CD4-positive, alpha-beta T cell treated with Interferon alpha-2 for 1 hour (primary cell): Measurements from ENCODE around the gene SYT1.
"Not testable (repeated sequence)": the region's sequence is repeated elsewhere in the genome, so short reads cannot be mapped to it uniquely, and the experiment has no call there.

Experiments
- DNase-seq, 2 donors: peaks; one replicate each; pipeline ENCODE4 v3.0.0-alpha.2; 2020 to 2022

The SYT1 gene

GRCh38 chr12:78977304-78977867, 112.8 kb downstream of the SYT1 start:
- peak in 1 of 2 donors; percentile 2 for DNase-seq

DNA sequence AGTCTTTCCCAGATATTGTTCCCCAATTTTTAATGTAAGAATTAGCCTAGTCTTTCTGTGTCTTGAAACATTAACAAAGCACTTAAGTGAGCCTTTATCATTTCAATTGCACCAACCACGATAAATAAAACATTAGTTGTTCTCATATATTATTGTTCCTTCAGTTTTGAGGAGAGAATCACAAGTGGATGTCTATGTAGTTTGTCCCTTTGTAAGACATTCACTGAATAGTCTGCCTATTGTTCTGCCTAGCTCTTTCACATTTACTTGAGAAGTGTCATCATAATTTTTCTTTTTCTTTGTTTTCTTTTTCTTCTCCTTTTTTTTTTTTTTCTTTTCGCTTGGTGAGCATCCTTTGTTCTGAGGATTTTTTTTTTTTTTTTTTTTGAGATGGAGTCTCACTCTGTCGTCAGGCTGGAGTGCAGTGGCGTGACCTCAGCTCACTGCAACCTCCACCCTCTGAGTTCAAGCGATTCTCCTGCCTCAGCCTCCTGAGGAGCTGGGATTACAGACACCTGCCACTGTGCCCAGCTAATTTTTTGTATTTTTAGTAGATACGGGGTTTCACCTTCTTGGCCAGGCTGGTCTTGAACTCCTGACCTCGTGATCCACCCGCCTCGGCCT, 129.7 kb downstream of the SYT1 start:
- DNase-seq, result no peak

GRCh38 chr12:79000501-79000900, 135.9 kb downstream of the SYT1 start:
- no peak for DNase-seq

GRCh38 chr12:79001404-79001803, 136.8 kb downstream of the SYT1 start:
- DNase-seq, result no peak

DNA sequence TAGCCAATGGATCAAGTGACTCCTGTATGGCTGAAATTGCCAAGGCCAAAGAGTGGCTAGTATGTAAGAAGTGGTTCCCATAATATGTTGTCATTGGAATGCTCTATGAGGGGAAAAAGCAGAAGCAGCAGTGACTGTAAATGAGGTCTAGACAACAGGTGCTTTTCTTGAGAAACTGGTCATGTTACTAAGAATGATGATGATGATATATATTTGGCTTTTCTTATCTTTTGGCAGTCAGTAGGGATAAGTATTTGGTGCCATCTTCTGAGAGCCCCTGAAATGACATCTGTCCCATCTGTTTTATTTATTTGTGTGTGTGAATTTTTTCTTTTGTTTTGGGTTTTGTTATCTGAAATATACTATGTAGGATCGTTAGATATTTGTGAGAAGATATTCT, 141.7 kb downstream of the SYT1 start:
- DNase-seq, result no peak

DNA sequence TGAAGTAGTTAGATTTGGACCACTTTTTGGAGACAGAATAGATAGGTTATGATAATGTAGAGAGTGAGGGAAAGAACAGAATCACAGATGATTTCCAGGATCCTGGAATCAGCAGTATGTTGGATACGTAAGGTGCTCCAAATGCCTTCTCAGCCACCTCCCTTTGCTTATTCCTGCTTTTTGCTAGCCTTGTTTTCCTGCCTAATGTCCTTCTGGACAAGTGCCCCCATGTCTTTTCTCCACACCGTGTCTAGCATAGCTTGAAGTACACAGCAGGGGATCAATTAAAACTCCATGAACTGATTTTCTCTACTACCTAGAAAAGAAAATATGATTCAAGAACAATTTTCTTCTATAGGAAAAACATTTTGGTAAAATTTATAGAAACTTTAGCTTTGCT, 144.0 kb downstream of the SYT1 start:
- no peak for DNase-seq

- no peak for DNase-seq
These were observed 148.1 kb downstream of the SYT1 start for GRCh38 chr12:79012636-79013035.

GRCh38 chr12:79016181-79016580, 151.6 kb downstream of the SYT1 start:
- DNase-seq, result no peak

GRCh38 chr12:79019672-79020071, 155.1 kb downstream of the SYT1 start:
- no peak for DNase-seq

DNA sequence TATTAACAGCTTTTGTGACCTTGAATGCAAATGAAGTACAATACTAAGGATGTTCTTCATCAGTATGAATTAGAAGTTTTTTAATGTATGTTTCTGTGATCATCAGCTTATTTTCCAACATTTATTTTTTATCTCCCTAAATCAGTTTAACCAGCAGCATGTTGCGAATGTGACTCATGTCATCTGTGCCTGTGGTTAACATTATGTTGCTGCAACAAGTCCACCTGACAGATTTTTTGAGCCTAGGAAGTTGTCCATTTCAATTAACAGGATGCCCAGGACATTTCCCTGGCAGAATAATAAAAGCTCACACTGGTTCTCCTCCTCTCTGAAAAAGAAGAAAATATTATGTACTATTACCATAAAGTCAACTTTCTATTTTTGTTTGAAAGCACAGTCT, 155.5 kb downstream of the SYT1 start:
- no peak for DNase-seq

DNA sequence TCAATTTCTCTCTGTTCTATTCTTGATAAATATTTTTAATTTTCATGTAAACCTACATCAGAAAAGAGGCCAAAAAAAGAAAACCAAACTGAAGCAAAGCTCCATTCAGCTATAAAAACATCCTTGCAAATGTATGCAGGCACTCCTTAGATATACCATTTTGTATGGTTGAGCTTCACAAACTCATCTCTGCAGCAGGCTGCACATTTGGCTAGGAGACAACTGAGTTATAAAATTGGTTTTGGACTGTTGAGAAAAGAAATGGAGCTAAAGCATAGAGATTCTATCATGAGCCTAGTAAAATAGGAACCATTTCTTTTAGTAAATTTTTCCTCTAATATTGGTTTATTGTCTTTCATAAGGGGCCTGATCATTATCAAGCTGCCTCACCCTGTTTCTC, 156.4 kb downstream of the SYT1 start:
- DNase-seq, result no peak

GRCh38 chr12:79023261-79023660, 158.7 kb downstream of the SYT1 start:
- DNase-seq, result no peak

- no peak for DNase-seq
These were observed 159.2 kb downstream of the SYT1 start for GRCh38 chr12:79023784-79024183.

DNA sequence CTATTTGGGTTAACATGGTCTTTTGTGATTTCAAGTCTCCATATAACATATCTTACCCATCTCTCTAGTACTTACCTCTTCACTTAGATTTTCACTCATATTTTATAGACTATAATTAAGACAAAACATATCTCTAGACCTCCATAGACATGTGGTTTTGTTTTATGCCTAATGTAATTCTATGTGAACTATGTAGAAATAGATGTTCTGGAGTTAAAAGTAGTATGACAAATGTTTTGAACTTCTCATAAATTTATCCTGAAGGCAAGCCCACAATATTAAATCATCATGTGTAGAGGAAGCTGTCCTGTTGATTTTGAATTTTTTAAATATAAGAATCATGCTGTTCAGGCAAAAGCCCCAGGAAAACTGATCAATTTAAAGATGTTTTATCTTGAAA, 169.2 kb downstream of the SYT1 start:
- DNase-seq, result no peak

DNA sequence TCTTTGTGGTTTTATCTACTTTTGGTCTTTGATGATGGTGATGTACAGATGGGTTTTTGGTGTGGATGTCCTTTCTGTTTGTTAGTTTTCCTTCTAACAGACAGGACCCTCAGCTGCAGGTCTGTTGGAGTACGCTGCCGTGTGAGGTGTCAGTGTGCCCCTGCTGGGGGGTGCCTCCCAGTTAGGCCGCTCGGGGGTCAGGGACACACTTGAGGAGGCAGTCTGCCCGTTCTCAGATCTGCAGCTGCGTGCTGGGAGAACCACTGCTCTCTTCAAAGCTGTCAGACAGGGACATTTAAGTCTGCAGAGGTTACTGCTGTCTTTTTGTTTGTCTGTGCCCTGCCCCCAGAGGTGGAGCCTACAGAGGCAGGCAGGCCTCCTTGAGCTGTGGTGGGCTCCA, 180.2 kb downstream of the SYT1 start:
- not testable (repeated sequence) for DNase-seq

DNA sequence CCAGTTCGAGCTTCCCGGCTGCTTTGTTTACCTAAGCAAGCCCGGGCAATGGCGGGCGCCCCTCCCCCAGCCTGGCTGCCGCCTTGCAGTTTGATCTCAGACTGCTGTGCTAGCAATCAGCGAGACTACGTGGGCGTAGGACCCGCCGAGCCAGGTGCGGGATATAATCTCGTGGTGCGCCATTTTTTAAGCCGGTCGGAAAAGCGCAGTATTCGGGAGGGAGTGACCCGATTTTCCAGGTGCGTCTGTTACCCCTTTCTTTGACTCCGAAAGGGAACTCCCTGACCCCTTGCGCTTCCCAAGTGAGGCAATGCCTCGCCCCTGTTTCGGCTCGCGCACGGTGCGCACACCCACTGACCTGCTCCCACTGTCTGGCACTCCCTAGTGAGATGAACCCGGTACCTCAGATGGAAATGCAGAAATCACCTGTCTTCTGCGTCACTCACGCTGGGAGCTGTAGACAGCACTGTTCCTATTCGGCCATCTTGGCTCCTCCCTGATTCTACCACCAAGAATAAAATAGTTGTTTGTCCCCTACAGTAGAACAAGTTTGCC, 180.7 kb downstream of the SYT1 start:
- not testable (repeated sequence) for DNase-seq

- no peak for DNase-seq
These were observed 181.4 kb downstream of the SYT1 start for GRCh38 chr12:79046021-79046420.

- no peak for DNase-seq
These were observed 184.4 kb downstream of the SYT1 start for GRCh38 chr12:79048962-79049361.

GRCh38 chr12:79053394-79053793, 188.8 kb downstream of the SYT1 start:
- no peak for DNase-seq

DNA sequence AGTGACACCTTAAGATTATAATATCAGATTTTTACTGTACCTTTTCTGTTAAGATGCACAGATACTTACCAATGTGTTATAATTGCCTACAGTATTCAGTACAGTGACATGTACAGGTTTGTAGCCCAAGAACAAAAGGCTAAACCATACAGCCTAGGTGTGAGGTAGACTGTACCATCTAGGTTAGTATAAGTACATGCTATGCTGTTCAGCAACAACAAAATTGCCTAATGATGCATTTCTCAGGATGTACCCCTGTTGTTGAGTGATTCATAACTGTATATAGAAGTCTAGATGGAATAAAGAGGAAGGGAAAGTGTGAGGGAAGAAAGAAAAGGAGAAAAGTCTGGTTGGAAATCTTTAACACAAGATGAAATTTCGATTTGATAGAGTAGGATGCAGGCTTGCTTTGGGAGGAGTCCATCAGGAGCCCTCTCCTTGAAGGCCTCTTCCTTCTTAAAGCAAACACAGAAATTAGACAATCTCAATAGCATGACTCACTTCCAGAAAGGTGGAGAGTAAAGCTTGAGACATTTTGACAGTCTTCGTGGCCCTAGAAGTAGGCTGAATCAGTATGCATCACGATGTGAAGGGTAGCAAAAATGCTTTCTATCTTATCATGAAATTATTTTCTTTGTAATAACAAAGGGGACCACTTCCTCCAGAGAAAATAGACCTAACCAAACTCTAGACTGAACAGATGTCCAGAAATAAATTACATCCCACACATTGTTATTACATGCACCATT, 191.5 kb downstream of the SYT1 start:
- no peak for DNase-seq

DNA sequence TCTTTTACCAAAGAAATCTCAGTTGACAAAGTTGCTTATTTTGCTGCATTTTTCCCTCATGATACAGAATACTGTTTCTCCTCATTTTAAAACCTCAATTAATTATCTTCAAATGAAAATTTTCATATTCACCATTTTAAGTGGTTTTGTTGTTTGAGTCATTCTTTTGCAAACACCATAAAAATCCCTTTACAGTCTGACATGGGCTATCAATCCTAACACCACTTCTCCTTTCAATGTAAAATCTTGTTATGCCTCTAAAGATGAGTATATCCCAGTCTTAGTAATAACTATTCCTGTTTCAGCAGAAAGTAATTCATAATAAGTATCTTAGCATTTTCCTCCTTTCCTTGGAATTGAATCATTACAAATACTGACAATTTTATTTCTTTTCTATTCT, 192.2 kb downstream of the SYT1 start:
- no peak for DNase-seq

DNA sequence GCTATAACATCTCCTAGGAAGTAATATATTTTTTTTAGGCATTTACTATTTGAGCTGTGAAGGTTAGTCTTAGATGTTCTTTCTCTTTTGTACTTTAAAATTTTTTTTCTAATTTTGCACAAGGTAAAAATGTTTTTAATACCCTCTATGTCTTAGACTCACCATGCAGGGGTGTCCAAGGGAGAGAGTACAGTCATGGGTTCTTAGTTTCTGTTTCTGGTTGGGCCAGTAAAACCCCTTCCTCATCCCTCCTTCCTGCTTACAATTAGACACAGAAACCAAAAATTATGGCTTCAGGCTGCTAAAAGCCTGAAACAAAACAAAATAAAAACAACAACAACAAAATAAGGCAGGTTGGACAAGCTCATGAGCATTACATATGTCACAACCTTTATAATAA, 193.0 kb downstream of the SYT1 start:
- no peak for DNase-seq

- DNase-seq, result no peak
These were observed 193.8 kb downstream of the SYT1 start for GRCh38 chr12:79058342-79058741.

GRCh38 chr12:79059557-79059956, 195.0 kb downstream of the SYT1 start:
- DNase-seq, result no peak
